HepG2 (cell line): ENCODE results near the gene SQSTM1. TPM values are rescaled to one million over a fixed set of nuclear protein-coding genes. Genes with fewer than 3 reads are reported as not detected.

ENCODE experiments used
- EZH2 ChIP-seq: conservative IDR thresholded peaks from 2 replicates; pipeline ENCODE4 v1.6.1; 2012; ENCODE audit warnings: mild to moderate bottlenecking, low read depth, low read length, moderate library complexity
- KAT8 ChIP-seq: IDR thresholded peaks from 2 replicates; pipeline ENCODE4 v1.6.1; 2016; ENCODE audit warnings: missing genetic modification reagents, missing compliant biosample characterization
- KLF15 ChIP-seq: sonication (generic); formaldehyde crosslinking; IDR thresholded peaks from 2 replicates; pipeline ENCODE4 v1.8.1; 2023; ENCODE audit warnings: borderline replicate concordance, mild to moderate bottlenecking, inconsistent platforms, missing genetic modification reagents, mixed read lengths
- KMT2B ChIP-seq: IDR thresholded peaks from 2 replicates; pipeline ENCODE4 v1.6.1; 2016; ENCODE audit warnings: missing genetic modification reagents, missing compliant biosample characterization
- MXD4 ChIP-seq: IDR thresholded peaks from 2 replicates; pipeline ENCODE4 v1.6.1; 2016; ENCODE audit warnings: mild to moderate bottlenecking, missing biosample characterization, missing genetic modification reagents
- SKI ChIP-seq: fragments of 450-650 bp; IDR thresholded peaks from one replicate; pipeline ENCODE4 v1.6.1; 2018; ENCODE audit warnings: mild to moderate bottlenecking; ENCODE audit not compliant: partially characterized antibody
- TAF15 ChIP-seq: fragments of 200-400 bp; formaldehyde crosslinking; IDR thresholded peaks from one replicate; pipeline ENCODE4 v1.6.1; 2018; ENCODE audit warnings: mild to moderate bottlenecking, low read depth, low read length; ENCODE audit not compliant: poor library complexity, severe bottlenecking
- TMF1 ChIP-seq: sonication (generic); formaldehyde crosslinking; IDR thresholded peaks from 2 replicates; pipeline ENCODE4 v1.8.1; 2022; ENCODE audit warnings: low read depth, missing genetic modification reagents
- XBP1 ChIP-seq: sonication (generic); formaldehyde crosslinking; IDR thresholded peaks from 2 replicates; pipeline ENCODE4 v1.5.0; 2020; ENCODE audit warnings: missing genetic modification reagents
- ZFY ChIP-seq: sonication (generic); formaldehyde crosslinking; IDR thresholded peaks from 2 replicates; pipeline ENCODE4 v1.4.0; 2020; ENCODE audit warnings: missing genetic modification reagents
- ZNF256 ChIP-seq: sonication (generic); formaldehyde crosslinking; conservative IDR thresholded peaks from 2 replicates; pipeline ENCODE4 v1.4.0; 2020; ENCODE audit warnings: missing genetic modification reagents
- ZNF546 ChIP-seq: sonication (generic); formaldehyde crosslinking; conservative IDR thresholded peaks from 2 replicates; pipeline ENCODE4 v1.8.1; 2023; ENCODE audit warnings: mild to moderate bottlenecking, missing genetic modification reagents
- ZNF674 ChIP-seq: sonication (generic); formaldehyde crosslinking; IDR thresholded peaks from 2 replicates; pipeline ENCODE4 v1.5.0; 2020; ENCODE audit warnings: low read depth, mild to moderate bottlenecking, missing genetic modification reagents
- polyA plus RNA-seq, 8 experiments: library from polyadenylated mRNA; depleted of rRNA in 3 of 8; stranded (reverse) in 7 of 8; unstranded in 1 of 8; fragments of >200 nt; fragmentation: Illumina TruSeq in 4 of 8; extraction: Trizol in 4 of 8; gene quantifications; 2 replicates each; pipeline versions ENCODE4 v1.2.1 to v1.2.3, GENCODE V29; 2011 to 2016; ENCODE audit warnings: low read depth in 4 of 8, missing spikeins in 1 of 8, mixed read lengths in 1 of 8; ENCODE audit not compliant: insufficient read depth in 1 of 8
- total RNA-seq, 5 experiments: library from RNA; depleted of rRNA; stranded (reverse); fragments of >200 nt; fragmentation: Illumina TruSeq; extraction: Trizol; gene quantifications; 2 replicates each; pipeline ENCODE4 v1.2.3, GENCODE V29; 2016; ENCODE audit warnings: low read depth in 1 of 5
- TF ChIP-seq, protein P1 (sequence below): sonication (generic); formaldehyde crosslinking; IDR thresholded peaks from 2 replicates; pipeline ENCODE4 v1.4.0; 2020; ENCODE audit warnings: missing genetic modification reagents, borderline replicate concordance
- TF ChIP-seq, protein P2 (sequence below): sonication (generic); formaldehyde crosslinking; IDR thresholded peaks from 2 replicates; pipeline ENCODE4 v1.8.1; 2023; ENCODE audit warnings: missing genetic modification reagents, mild to moderate bottlenecking, borderline replicate concordance

Gene SQSTM1
- total and polyA plus RNA-seq, 2 of the 13 experiments (the other 11 are each of a cell fraction or from before 2014, with no cell fraction given), result 90.9 to 160 TPM

GRCh38 chr5:179820483-179821297 is at the start of gene SQSTM1 (continued):
- TF ChIP-seq KAT8 (no peak; the same call in 1 of the 2 replicates), TMF1 (CRISPR knock-in tag) (no peak; the same call in 1 of the 2 replicates), KMT2B (CRISPR knock-in tag) (0 out of 2 replicates have a peak, but pooled peaks have one; percentile 18), EZH2 (no peak), MXD4 (no peak; the same call in none of the 2 replicates), ZNF674 (CRISPR knock-in tag) (no peak), TAF15 (no peak), ZFY (CRISPR knock-in tag) (peak; percentile 98), XBP1 (CRISPR knock-in tag) (no peak), SKI (peak; percentile 22), KLF15 (CRISPR knock-in tag) (no peak), ZNF546 (peak; percentile 64; the same call in 1 of the 2 replicates), ZNF256 (CRISPR knock-in tag) (no peak)
- TF ChIP-seq, protein P1, sequence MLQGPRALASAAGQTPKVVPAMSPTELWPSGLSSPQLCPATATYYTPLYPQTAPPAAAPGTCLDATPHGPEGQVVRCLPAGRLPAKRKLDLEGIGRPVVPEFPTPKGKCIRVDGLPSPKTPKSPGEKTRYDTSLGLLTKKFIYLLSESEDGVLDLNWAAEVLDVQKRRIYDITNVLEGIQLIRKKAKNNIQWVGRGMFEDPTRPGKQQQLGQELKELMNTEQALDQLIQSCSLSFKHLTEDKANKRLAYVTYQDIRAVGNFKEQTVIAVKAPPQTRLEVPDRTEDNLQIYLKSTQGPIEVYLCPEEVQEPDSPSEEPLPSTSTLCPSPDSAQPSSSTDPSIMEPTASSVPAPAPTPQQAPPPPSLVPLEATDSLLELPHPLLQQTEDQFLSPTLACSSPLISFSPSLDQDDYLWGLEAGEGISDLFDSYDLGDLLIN (CRISPR knock-in tag), result no peak
- TF ChIP-seq, protein P2, sequence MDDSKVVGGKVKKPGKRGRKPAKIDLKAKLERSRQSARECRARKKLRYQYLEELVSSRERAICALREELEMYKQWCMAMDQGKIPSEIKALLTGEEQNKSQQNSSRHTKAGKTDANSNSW (CRISPR knock-in tag), result 0 out of 2 replicates have a peak, but pooled peaks have one; percentile 48
